HEK293 (cell line): ENCODE measurements around the gene MADCAM1.

Source experiments
- YY1 ChIP-seq: fragments of 450-650 bp; formaldehyde crosslinking; IDR thresholded peaks from 2 replicates; pipeline ENCODE4 v1.5.1; 2018; ENCODE audit warnings: missing biosample characterization, missing genetic modification characterization
- ZNF571 ChIP-seq: fragments of 450-650 bp; formaldehyde crosslinking; IDR thresholded peaks from 2 replicates; pipeline ENCODE4 v1.5.0; 2017; ENCODE audit warnings: missing biosample characterization, missing genetic modification characterization
- TF ChIP-seq, protein P1 (sequence below): fragments of 450-650 bp; formaldehyde crosslinking; IDR thresholded peaks from 2 replicates; pipeline ENCODE4 v1.5.1; 2016; ENCODE audit warnings: missing biosample characterization, missing genetic modification characterization
- TF ChIP-seq, protein P2 (sequence below): fragments of 450-650 bp; formaldehyde crosslinking; IDR thresholded peaks from 2 replicates; pipeline ENCODE4 v1.5.1; 2016; ENCODE audit warnings: missing biosample characterization, missing genetic modification characterization, borderline replicate concordance

DNA sequence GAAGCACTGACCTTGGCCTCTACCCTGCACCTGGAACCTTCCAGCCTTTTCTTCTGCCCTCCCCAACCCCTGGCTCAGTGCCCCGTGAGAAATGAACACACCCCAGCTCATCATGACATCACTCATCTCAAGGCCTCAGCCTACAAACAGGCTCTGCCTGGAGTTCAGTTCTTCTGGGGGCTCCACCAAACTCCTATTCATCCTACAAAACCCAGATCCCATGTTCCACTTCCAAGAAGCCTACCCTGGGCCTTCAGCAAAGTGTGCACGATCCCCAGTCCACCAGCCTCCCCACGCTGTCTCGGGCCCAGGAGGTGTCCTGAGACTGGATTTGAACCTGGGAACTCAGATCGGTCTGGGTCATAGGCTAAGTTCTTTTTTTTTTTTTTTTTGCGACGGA lies 26.5 kb upstream of the MADCAM1 start:
- TF ChIP-seq, protein P1, sequence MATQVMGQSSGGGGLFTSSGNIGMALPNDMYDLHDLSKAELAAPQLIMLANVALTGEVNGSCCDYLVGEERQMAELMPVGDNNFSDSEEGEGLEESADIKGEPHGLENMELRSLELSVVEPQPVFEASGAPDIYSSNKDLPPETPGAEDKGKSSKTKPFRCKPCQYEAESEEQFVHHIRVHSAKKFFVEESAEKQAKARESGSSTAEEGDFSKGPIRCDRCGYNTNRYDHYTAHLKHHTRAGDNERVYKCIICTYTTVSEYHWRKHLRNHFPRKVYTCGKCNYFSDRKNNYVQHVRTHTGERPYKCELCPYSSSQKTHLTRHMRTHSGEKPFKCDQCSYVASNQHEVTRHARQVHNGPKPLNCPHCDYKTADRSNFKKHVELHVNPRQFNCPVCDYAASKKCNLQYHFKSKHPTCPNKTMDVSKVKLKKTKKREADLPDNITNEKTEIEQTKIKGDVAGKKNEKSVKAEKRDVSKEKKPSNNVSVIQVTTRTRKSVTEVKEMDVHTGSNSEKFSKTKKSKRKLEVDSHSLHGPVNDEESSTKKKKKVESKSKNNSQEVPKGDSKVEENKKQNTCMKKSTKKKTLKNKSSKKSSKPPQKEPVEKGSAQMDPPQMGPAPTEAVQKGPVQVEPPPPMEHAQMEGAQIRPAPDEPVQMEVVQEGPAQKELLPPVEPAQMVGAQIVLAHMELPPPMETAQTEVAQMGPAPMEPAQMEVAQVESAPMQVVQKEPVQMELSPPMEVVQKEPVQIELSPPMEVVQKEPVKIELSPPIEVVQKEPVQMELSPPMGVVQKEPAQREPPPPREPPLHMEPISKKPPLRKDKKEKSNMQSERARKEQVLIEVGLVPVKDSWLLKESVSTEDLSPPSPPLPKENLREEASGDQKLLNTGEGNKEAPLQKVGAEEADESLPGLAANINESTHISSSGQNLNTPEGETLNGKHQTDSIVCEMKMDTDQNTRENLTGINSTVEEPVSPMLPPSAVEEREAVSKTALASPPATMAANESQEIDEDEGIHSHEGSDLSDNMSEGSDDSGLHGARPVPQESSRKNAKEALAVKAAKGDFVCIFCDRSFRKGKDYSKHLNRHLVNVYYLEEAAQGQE (tag by site-specific recombination), result no peak
- TF ChIP-seq YY1 (tag by site-specific recombination), result no peak
- TF ChIP-seq, protein P2, sequence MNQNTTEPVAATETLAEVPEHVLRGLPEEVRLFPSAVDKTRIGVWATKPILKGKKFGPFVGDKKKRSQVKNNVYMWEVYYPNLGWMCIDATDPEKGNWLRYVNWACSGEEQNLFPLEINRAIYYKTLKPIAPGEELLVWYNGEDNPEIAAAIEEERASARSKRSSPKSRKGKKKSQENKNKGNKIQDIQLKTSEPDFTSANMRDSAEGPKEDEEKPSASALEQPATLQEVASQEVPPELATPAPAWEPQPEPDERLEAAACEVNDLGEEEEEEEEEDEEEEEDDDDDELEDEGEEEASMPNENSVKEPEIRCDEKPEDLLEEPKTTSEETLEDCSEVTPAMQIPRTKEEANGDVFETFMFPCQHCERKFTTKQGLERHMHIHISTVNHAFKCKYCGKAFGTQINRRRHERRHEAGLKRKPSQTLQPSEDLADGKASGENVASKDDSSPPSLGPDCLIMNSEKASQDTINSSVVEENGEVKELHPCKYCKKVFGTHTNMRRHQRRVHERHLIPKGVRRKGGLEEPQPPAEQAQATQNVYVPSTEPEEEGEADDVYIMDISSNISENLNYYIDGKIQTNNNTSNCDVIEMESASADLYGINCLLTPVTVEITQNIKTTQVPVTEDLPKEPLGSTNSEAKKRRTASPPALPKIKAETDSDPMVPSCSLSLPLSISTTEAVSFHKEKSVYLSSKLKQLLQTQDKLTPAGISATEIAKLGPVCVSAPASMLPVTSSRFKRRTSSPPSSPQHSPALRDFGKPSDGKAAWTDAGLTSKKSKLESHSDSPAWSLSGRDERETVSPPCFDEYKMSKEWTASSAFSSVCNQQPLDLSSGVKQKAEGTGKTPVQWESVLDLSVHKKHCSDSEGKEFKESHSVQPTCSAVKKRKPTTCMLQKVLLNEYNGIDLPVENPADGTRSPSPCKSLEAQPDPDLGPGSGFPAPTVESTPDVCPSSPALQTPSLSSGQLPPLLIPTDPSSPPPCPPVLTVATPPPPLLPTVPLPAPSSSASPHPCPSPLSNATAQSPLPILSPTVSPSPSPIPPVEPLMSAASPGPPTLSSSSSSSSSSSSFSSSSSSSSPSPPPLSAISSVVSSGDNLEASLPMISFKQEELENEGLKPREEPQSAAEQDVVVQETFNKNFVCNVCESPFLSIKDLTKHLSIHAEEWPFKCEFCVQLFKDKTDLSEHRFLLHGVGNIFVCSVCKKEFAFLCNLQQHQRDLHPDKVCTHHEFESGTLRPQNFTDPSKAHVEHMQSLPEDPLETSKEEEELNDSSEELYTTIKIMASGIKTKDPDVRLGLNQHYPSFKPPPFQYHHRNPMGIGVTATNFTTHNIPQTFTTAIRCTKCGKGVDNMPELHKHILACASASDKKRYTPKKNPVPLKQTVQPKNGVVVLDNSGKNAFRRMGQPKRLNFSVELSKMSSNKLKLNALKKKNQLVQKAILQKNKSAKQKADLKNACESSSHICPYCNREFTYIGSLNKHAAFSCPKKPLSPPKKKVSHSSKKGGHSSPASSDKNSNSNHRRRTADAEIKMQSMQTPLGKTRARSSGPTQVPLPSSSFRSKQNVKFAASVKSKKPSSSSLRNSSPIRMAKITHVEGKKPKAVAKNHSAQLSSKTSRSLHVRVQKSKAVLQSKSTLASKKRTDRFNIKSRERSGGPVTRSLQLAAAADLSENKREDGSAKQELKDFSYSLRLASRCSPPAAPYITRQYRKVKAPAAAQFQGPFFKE (tag by site-specific recombination), result no peak
- no peak for TF ChIP-seq ZNF571 (tag by site-specific recombination)
